ENCODE data around the gene GRHL3. TPM values are rescaled to one million over a fixed set of nuclear protein-coding genes. Genes with fewer than 3 reads are reported as not detected.

GRHL3 gene
- polyA plus RNA-seq, 1 experiment = 0.04 TPM

DNA sequence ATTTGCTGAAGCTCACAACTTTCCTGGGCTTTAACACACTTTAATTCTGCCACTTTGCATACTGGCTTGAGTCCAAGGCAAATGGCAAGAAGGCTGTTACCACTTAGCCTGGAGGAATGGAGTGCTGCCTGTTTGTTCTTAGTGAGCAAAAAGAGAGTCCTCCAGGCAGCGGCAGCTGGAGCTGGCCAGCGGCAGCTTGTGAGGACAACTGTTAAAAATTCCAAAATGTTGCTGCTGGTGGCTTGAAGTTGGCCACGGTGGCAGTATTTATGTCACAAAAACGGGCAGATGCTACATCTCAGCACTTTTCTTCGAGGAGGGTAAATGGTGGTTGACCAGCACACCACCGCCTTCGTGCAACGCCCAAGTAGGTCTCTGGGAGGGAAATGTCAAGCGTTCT is 67.1 kb downstream of the GRHL3 start:
- Histone ChIP-seq H3K9me3 (ENCODE audit: control insufficient read depth, insufficient read depth, low read length) (no peaks in the 10 kb centered on the region), H3K4me3 (ENCODE audit: low read depth, low read length) (no peak overlapping the region), H3K27ac (ENCODE audit: low read depth, low read length) (no peak overlapping the region), H3K27me3 (ENCODE audit: control insufficient read depth, insufficient read depth, low read length) (no peaks in the 10 kb centered on the region)
- DNase-seq (ENCODE audit: low read depth, low spot score) = no peak
- POLR2A ChIA-PET = no interaction called here
- TF ChIP-seq, protein P1, sequence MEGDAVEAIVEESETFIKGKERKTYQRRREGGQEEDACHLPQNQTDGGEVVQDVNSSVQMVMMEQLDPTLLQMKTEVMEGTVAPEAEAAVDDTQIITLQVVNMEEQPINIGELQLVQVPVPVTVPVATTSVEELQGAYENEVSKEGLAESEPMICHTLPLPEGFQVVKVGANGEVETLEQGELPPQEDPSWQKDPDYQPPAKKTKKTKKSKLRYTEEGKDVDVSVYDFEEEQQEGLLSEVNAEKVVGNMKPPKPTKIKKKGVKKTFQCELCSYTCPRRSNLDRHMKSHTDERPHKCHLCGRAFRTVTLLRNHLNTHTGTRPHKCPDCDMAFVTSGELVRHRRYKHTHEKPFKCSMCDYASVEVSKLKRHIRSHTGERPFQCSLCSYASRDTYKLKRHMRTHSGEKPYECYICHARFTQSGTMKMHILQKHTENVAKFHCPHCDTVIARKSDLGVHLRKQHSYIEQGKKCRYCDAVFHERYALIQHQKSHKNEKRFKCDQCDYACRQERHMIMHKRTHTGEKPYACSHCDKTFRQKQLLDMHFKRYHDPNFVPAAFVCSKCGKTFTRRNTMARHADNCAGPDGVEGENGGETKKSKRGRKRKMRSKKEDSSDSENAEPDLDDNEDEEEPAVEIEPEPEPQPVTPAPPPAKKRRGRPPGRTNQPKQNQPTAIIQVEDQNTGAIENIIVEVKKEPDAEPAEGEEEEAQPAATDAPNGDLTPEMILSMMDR (IDR thresholded peaks at IDR 0.05; ENCODE audit: low read depth, low read length) = no peak
- CTCF ChIA-PET = interaction anchor here (1.3 to 8.9 kb wide), 2 partner anchors 182 to 186 kb away, joined by 3 to 139 read pairs; no protein-coding TSS in a partner anchor

DNA sequence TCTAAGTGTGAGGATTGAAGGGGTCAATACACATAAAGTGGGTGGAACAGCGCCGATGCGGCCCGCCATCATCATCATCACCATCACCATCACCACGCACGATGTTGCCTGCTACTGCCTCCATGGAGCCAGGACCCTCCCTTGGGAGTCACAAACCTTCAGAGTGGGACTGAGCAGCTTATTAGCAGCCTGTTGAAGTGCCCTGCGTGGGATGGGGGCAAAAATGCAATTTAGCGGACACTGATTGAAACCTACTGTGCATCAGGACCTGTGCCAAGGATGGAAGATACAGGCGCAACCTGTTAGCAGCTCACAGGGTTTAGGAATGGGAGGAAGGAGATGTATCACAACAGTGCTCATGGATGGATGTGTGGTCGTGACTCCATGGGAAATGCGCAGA is 67.8 kb downstream of the GRHL3 start:
- Histone ChIP-seq H3K4me3 (ENCODE audit: low read depth, low read length) (no peak overlapping the region), H3K27ac (ENCODE audit: low read depth, low read length) (no peak overlapping the region), H3K9me3 (ENCODE audit: control insufficient read depth, insufficient read depth, low read length) (no peaks in the 10 kb centered on the region), H3K27me3 (ENCODE audit: control insufficient read depth, insufficient read depth, low read length) (no peaks in the 10 kb centered on the region)
- DNase-seq (ENCODE audit: low read depth, low spot score) = no peak
- POLR2A ChIA-PET = no interaction called here
- TF ChIP-seq, protein P1 (IDR thresholded peaks at IDR 0.05; ENCODE audit: low read depth, low read length) = no peak
- CTCF ChIA-PET = interaction anchor here (1.4 to 8.9 kb wide), 2 partner anchors 187 to 237 kb away, joined by 6 to 139 read pairs; no protein-coding TSS in a partner anchor

DNA sequence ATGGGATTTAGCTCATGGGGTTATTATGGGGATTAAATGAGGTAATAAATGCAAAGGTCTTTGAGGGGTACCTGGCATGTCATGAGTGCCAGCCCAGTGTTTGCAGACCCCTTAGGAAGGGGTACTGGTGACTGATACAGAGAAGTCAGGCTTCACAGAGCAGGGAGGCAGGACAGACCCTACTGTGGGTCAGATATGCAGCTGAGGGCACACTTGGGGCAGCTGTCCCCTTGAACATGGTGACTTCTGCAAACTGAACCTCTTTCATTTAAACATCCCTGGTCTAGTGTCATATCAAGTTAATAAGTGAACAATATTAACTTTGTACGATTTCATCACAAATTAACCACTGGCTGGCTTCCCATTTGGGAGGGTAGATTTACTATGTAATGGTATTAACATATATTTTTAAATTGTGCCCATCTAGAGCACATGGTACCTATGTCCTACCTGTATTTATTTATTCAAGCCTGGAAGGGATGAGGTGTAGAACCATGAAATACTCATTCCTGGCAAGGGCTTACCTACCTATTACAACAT is 68.5 kb downstream of the GRHL3 start:
- no peak for DNase-seq (ENCODE audit: low read depth, low spot score)
- CTCF ChIA-PET = interaction anchor here (0.9 to 8.9 kb wide), 3 partner anchors 184 to 237 kb away, joined by 6 to 139 read pairs (median 9); no protein-coding TSS in a partner anchor
- POLR2A ChIA-PET = no interaction called here
- H3K27me3 ChIP-seq (ENCODE audit: control insufficient read depth, insufficient read depth, low read length) = no peaks in the 10 kb centered on the region
- TF ChIP-seq, protein P1 (IDR thresholded peaks at IDR 0.05; ENCODE audit: low read depth, low read length) = no peak
- H3K9me3 ChIP-seq (ENCODE audit: control insufficient read depth, insufficient read depth, low read length) = no peaks in the 10 kb centered on the region
- no peak overlapping the region for H3K27ac ChIP-seq (ENCODE audit: low read depth, low read length)
- no peak overlapping the region for H3K4me3 ChIP-seq (ENCODE audit: low read depth, low read length)

DNA sequence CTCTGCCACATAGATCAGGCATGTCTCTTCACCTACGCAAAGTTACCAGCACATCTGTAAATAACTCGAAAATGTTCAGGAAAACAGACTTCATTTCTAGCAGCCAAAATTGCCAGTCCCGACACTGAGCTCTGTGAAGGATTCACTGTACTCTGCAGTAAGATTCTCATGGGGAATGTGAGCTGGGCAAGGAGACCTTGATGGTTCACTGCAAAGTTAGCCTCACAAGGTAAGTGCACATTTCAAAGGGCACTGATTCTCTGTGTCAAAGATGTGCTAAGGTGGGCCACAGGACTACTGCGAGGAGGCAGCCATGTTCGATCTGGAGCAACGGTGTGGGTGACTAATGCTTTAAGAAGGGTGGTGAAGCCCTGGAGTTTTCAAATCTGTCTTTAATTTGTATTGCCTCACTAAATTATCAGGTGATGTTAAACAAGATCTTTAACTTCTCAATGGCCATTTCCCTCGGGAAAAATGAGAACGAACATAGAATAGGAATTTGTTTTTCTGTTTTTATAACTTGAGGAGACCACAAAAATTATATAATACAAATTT is 69.3 kb downstream of the GRHL3 start:
- Histone ChIP-seq H3K27ac (ENCODE audit: low read depth, low read length) (no peak overlapping the region), H3K27me3 (ENCODE audit: control insufficient read depth, insufficient read depth, low read length) (no peaks in the 10 kb centered on the region), H3K9me3 (ENCODE audit: control insufficient read depth, insufficient read depth, low read length) (no peaks in the 10 kb centered on the region), H3K4me3 (ENCODE audit: low read depth, low read length) (no peak overlapping the region)
- TF ChIP-seq, protein P1 (IDR thresholded peaks at IDR 0.05; ENCODE audit: low read depth, low read length) = no peak
- DNase-seq (ENCODE audit: low read depth, low spot score) = no peak
- ChIA-PET CTCF (interaction anchor here (0.9 to 8.9 kb wide), 4 partner anchors 185 to 238 kb away, joined by 6 to 139 read pairs (median 8); no protein-coding TSS in a partner anchor), POLR2A (interaction anchor here (0.5 kb wide), 1 partner anchor 1292 kb away, joined by 4 read pairs; no protein-coding TSS in a partner anchor)

DNA sequence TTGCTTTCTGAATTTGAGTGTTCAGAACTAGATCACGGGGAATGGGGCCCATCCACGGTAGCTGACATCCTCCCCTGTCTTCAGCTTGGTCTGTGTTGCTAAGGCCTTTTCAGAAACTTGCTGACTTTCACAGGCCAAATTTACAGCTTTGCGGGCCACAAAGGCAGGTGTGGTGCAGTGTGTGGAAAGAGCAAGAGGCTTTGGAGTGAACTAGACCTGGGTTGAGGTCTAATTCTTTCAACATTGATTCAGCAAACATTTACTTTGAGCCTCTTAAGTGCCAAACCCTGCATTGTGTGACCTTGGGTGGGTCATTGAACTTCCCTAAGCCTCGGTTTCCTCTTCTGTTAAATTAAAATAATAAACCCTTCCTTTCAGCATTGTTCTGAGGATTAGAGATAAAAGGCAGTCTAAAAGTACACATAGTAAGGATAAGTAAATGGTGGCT is 70.1 kb downstream of the GRHL3 start:
- Histone ChIP-seq H3K4me3 (ENCODE audit: low read depth, low read length) (no peak overlapping the region), H3K9me3 (ENCODE audit: control insufficient read depth, insufficient read depth, low read length) (no peaks in the 10 kb centered on the region), H3K27ac (ENCODE audit: low read depth, low read length) (no peak overlapping the region), H3K27me3 (ENCODE audit: control insufficient read depth, insufficient read depth, low read length) (no peaks in the 10 kb centered on the region)
- TF ChIP-seq, protein P1 (IDR thresholded peaks at IDR 0.05; ENCODE audit: low read depth, low read length) = no peak
- ChIA-PET CTCF (interaction anchor here (0.9 to 8.9 kb wide), 2 partner anchors 186 to 189 kb away, joined by 6 to 139 read pairs; no protein-coding TSS in a partner anchor), POLR2A (no interaction called here)
- no peak for DNase-seq (ENCODE audit: low read depth, low spot score)
